Liver (tissue), 9 donors: ENCODE results near the gene KLF5. TPM values are rescaled to one million over a fixed set of nuclear protein-coding genes. Genes with fewer than 3 reads are reported as not detected.

Source experiments
- DNase-seq: peaks from one replicate; pipeline ENCODE4 v3.0.0-alpha.2; 2017; ENCODE audit warnings: low spot score
- H3K27ac ChIP-seq, 2 donors: one replicate each; pipeline ENCODE4 v1.7.0; 2013; ENCODE audit warnings: inconsistent platforms in 2 of 2, low read length in 2 of 2, control low read depth in 1 of 2, low read depth in 1 of 2, mild to moderate bottlenecking in 1 of 2
- H3K27me3 ChIP-seq, 4 donors: one replicate each; pipeline versions ENCODE4 v1.6.1 to v1.7.0; 2013; ENCODE audit warnings: low read length in 3 of 4, inconsistent platforms in 1 of 4, mild to moderate bottlenecking in 1 of 4, moderate library complexity in 1 of 4; ENCODE audit not compliant: control insufficient read depth in 4 of 4, insufficient read depth in 4 of 4
- H3K36me3 ChIP-seq, 4 donors: one replicate each; pipeline versions ENCODE4 v1.6.1 to v1.7.0; 2013; ENCODE audit warnings: low read length in 3 of 4, mild to moderate bottlenecking in 3 of 4, low read depth in 1 of 4, moderate library complexity in 1 of 4; ENCODE audit not compliant: control insufficient read depth in 4 of 4, insufficient read depth in 3 of 4
- H3K4me1 ChIP-seq, 4 donors: one replicate each; pipeline versions ENCODE4 v1.6.1 to v1.7.0; 2013; ENCODE audit warnings: low read length in 3 of 4, mild to moderate bottlenecking in 3 of 4, moderate library complexity in 1 of 4; ENCODE audit not compliant: control insufficient read depth in 4 of 4, insufficient read depth in 4 of 4
- H3K4me3 ChIP-seq, 3 donors: one replicate each; pipeline versions ENCODE4 v1.6.1 to v1.7.0; 2013; ENCODE audit warnings: low read length in 3 of 3, control low read depth in 1 of 3, low read depth in 1 of 3, mild to moderate bottlenecking in 1 of 3
- H3K9ac ChIP-seq, 2 donors: one replicate each; pipeline ENCODE4 v1.7.0; 2013; ENCODE audit warnings: low read length in 2 of 2, mild to moderate bottlenecking in 2 of 2, moderate library complexity in 2 of 2, control low read depth in 1 of 2, low read depth in 1 of 2
- H3K9me3 ChIP-seq, 4 donors: one replicate each; pipeline versions ENCODE4 v1.6.1 to v1.7.0; 2013; ENCODE audit warnings: low read length in 3 of 4; ENCODE audit not compliant: control insufficient read depth in 4 of 4
- ATF3 ChIP-seq: IDR thresholded peaks from 2 replicates; pipeline ENCODE4 v1.6.1; 2016; ENCODE audit warnings: antibody characterized with exemption
- EGR1 ChIP-seq, 2 donors: IDR thresholded peaks; 2 replicates each; pipeline ENCODE4 v1.6.1; 2016 to 2018; ENCODE audit warnings: antibody characterized with exemption in 2 of 2, low read depth in 2 of 2
- FOXA2 ChIP-seq: IDR thresholded peaks from 2 replicates; pipeline ENCODE4 v1.6.1; 2016; ENCODE audit warnings: antibody characterized with exemption
- GABPA ChIP-seq, 2 donors: IDR thresholded peaks in 1 of 2; conservative IDR thresholded peaks in 1 of 2; 2 replicates each; pipeline ENCODE4 v1.6.1; 2016; ENCODE audit warnings: antibody characterized with exemption in 2 of 2, mild to moderate bottlenecking in 1 of 2, moderate library complexity in 1 of 2
- HNF4A ChIP-seq, 2 donors: conservative IDR thresholded peaks; 2 replicates each; pipeline ENCODE4 v1.6.1; 2016; ENCODE audit warnings: antibody characterized with exemption in 2 of 2, mild to moderate bottlenecking in 2 of 2
- HNF4G ChIP-seq: IDR thresholded peaks from 2 replicates; pipeline ENCODE4 v1.6.1; 2016; ENCODE audit warnings: antibody characterized with exemption
- MAX ChIP-seq: IDR thresholded peaks from 2 replicates; pipeline ENCODE4 v1.6.1; 2016; ENCODE audit warnings: antibody characterized with exemption
- NR2F2 ChIP-seq: IDR thresholded peaks from 2 replicates; pipeline ENCODE4 v1.6.1; 2016; ENCODE audit warnings: antibody characterized with exemption
- RAD21 ChIP-seq, 2 donors: IDR thresholded peaks; 2 replicates each; pipeline ENCODE4 v1.6.1; 2016; ENCODE audit warnings: antibody characterized with exemption in 2 of 2, mild to moderate bottlenecking in 2 of 2
- SP1 ChIP-seq: IDR thresholded peaks from 2 replicates; pipeline ENCODE4 v1.6.1; 2018; ENCODE audit warnings: antibody characterized with exemption, mild to moderate bottlenecking
- YY1 ChIP-seq: IDR thresholded peaks from 2 replicates; pipeline ENCODE4 v1.6.1; 2016; ENCODE audit warnings: antibody characterized with exemption, mild to moderate bottlenecking
- ZBTB33 ChIP-seq: IDR thresholded peaks from 2 replicates; pipeline ENCODE4 v1.6.1; 2016; ENCODE audit warnings: antibody characterized with exemption
- WGBS: extraction: QIAGEN DNeasy Blood & Tissue Kit; methylation state at CpG from one replicate; pipeline ENCODE4 v1.1.7; 2013; 5-methylcytosine and 5-hydroxymethylcytosine counted together
- polyA plus RNA-seq, 2 donors: library from polyadenylated mRNA; stranded (reverse) in 1 of 2; unstranded in 1 of 2; fragments of 200-250 nt in 1 of 2; fragments of >200 nt in 1 of 2; fragmentation: Nextera tagmentation in 1 of 2; extraction: Ambion mirVana in 1 of 2; gene quantifications; one replicate each; pipeline versions ENCODE4 v1.2.1 to v1.2.3, GENCODE V29; 2013 to 2015
- total RNA-seq, 2 donors: library from RNA; depleted of rRNA; stranded (reverse); fragments of >200 nt; gene quantifications; one replicate each; pipeline ENCODE4 v1.2.3, GENCODE V29; 2014
- TF ChIP-seq, protein P1 (sequence below): IDR thresholded peaks from 2 replicates; pipeline ENCODE4 v1.6.1; 2016; ENCODE audit warnings: antibody characterized with exemption, mild to moderate bottlenecking
- donor health status: healthy.
- donor health status: healthy.
- donor health status: healthy.
- donor health status: healthy.
- donor health status: healthy.

KLF5 gene
- total and polyA plus RNA-seq, 4 donors, result 0.25 to 0.61 (median 0.36) TPM

- Histone ChIP-seq H3K4me3 (no peak overlapping the region), H3K27ac (no peak overlapping the region), H3K27me3 (no peaks in the 10 kb centered on the region), H3K9ac (no peak overlapping the region), H3K36me3 (no peaks in the 10 kb centered on the region), H3K4me1 (no peaks in the 10 kb centered on the region), H3K9me3 (no peaks in the 10 kb centered on the region)
- 73% methylated on average over 8 of the region's 8 CpGs for WGBS
- TF ChIP-seq, protein P1, sequence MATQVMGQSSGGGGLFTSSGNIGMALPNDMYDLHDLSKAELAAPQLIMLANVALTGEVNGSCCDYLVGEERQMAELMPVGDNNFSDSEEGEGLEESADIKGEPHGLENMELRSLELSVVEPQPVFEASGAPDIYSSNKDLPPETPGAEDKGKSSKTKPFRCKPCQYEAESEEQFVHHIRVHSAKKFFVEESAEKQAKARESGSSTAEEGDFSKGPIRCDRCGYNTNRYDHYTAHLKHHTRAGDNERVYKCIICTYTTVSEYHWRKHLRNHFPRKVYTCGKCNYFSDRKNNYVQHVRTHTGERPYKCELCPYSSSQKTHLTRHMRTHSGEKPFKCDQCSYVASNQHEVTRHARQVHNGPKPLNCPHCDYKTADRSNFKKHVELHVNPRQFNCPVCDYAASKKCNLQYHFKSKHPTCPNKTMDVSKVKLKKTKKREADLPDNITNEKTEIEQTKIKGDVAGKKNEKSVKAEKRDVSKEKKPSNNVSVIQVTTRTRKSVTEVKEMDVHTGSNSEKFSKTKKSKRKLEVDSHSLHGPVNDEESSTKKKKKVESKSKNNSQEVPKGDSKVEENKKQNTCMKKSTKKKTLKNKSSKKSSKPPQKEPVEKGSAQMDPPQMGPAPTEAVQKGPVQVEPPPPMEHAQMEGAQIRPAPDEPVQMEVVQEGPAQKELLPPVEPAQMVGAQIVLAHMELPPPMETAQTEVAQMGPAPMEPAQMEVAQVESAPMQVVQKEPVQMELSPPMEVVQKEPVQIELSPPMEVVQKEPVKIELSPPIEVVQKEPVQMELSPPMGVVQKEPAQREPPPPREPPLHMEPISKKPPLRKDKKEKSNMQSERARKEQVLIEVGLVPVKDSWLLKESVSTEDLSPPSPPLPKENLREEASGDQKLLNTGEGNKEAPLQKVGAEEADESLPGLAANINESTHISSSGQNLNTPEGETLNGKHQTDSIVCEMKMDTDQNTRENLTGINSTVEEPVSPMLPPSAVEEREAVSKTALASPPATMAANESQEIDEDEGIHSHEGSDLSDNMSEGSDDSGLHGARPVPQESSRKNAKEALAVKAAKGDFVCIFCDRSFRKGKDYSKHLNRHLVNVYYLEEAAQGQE, result no peak
- no peak for TF ChIP-seq GABPA (IDR thresholded peaks at IDR 0.05 in 1 of 2, conservative IDR thresholded peaks at IDR 0.05 in 1 of 2)
- no peak for TF ChIP-seq MAX
- no peak for TF ChIP-seq ZBTB33
- TF ChIP-seq ATF3, result no peak
- no peak for TF ChIP-seq HNF4A (conservative IDR thresholded peaks at IDR 0.05)
- TF ChIP-seq EGR1 (IDR thresholded peaks at IDR 0.05; ENCODE audit: low read depth in 2 of 2), result no peak
- TF ChIP-seq FOXA2, result no peak
- no peak for TF ChIP-seq HNF4G
- no peak for TF ChIP-seq RAD21 (IDR thresholded peaks at IDR 0.05)
- TF ChIP-seq SP1, result no peak
- no peak for DNase-seq
These were observed 49.2 kb downstream of the KLF5 start for GRCh38 chr13:73107970-73108369.

- H3K9ac ChIP-seq, result no peak overlapping the region
- no peaks in the 10 kb centered on the region for H3K36me3 ChIP-seq
- no peaks in the 10 kb centered on the region for H3K9me3 ChIP-seq
- no peak overlapping the region for H3K27ac ChIP-seq
- no peaks in the 10 kb centered on the region for H3K27me3 ChIP-seq
- no peak for TF ChIP-seq HNF4G
- no peak for TF ChIP-seq HNF4A (conservative IDR thresholded peaks at IDR 0.05)
- no peak for TF ChIP-seq SP1
- TF ChIP-seq ZBTB33, result no peak
- no peak for TF ChIP-seq EGR1 (IDR thresholded peaks at IDR 0.05; ENCODE audit: low read depth in 2 of 2)
- TF ChIP-seq NR2F2, result no peak
- no peak for TF ChIP-seq YY1
- TF ChIP-seq, protein P1, result no peak
- TF ChIP-seq RAD21 (IDR thresholded peaks at IDR 0.05), result no peak
- no peak for TF ChIP-seq GABPA (IDR thresholded peaks at IDR 0.05 in 1 of 2, conservative IDR thresholded peaks at IDR 0.05 in 1 of 2)
- no peaks in the 10 kb centered on the region for H3K4me1 ChIP-seq
- 94% methylated on average over 11 of the region's 11 CpGs for WGBS
- no peak for DNase-seq
- no peak overlapping the region for H3K4me3 ChIP-seq
These were observed 50.6 kb downstream of the KLF5 start for GRCh38 chr13:73109288-73109899.
